AG09309 (cell line): ENCODE data around the gene CAPRIN1.
"Not testable (repeated sequence)": the region's sequence is repeated elsewhere in the genome, so short reads cannot be mapped to it uniquely, and the experiment has no call there.

Source experiments
- DNase-seq: peaks from one replicate; pipeline ENCODE4 v3.0.0-alpha.2; 2010; ENCODE audit warnings: low read depth
- H3K4me3 ChIP-seq: 2 replicates; pipeline ENCODE4 v1.5.1; 2011; ENCODE audit warnings: mild to moderate bottlenecking, low read depth, low read length, moderate library complexity; ENCODE audit not compliant: control insufficient read depth
- CTCF ChIP-seq: IDR thresholded peaks from 2 replicates; pipeline ENCODE4 v1.5.1; 2011; ENCODE audit warnings: mild to moderate bottlenecking, low read depth, low read length, inconsistent platforms; ENCODE audit not compliant: insufficient read depth, control insufficient read depth; ENCODE audit errors: missing control alignments

Gene CAPRIN1

GRCh38 chr11:34091825-34092224 is 40.3 kb downstream of the CAPRIN1 start:
- no peak for DNase-seq
- TF ChIP-seq CTCF = no peak

DNA sequence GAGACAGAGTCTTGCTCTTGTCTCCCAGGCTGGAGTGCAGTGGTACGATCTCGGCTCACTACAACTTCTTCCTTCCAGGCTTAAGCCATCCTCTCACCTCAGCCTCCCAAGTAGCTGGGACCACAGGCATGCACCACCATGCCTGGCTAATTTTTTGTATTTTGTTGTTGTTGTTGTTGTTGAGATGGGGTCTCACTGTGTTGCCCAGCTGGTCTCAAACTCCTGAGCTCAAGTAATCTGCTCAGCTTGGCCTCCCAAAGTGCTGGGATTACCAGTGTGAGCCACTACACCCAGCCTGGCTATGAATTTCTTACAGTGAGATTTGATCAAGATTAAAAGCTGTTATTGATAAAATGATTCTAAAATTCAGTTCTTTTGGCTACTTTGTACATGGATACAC is 43.4 kb downstream of the CAPRIN1 start:
- not testable (repeated sequence) for H3K4me3 ChIP-seq, DNase-seq

More at GRCh38 chr11:34091825-34092224, 40.3 kb downstream of the CAPRIN1 start:
- H3K4me3 ChIP-seq = no peak overlapping the region

GRCh38 chr11:34098813-34099212 is 47.3 kb downstream of the CAPRIN1 start:
- no peak for DNase-seq
- no peak for TF ChIP-seq CTCF
- no peak overlapping the region for H3K4me3 ChIP-seq

DNA sequence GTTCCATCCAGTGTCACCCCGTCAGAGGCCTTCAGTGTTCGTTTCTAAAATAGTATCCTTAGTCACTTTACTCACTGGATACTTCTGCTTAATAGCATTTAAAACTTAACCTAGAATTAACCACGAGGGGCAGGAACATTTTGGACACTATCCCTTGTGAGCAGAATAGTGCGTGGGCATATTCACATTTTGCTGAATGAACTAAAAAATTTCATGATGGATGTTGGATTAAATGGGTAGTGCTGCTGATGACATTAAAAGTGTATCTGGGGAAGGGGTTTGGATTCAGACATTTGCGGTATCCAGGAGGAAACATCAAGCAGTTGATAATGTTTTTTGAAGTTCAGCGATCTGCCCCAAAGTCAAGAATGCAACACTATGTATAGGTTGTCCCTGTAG is 53.1 kb downstream of the CAPRIN1 start:
- DNase-seq = no peak
- no peak for TF ChIP-seq CTCF
- H3K4me3 ChIP-seq = peak overlapping the region; percentile 98

- peak within 1 kb of the TSS; percentile 98 for H3K4me3 ChIP-seq
- TF ChIP-seq CTCF = no peak
- peak; percentile 96 for DNase-seq
These were observed 53.8 kb downstream of the CAPRIN1 start, which contains the start of gene NAT10 for GRCh38 chr11:34105079-34105956. Gene NAT10, plus strand, starts transcription at chr11:34105629. Its CDS starts 2,597 bp downstream, at chr11:34108226.

- no peak for DNase-seq
- TF ChIP-seq CTCF = no peak
- H3K4me3 ChIP-seq = peak overlapping the region; percentile 98
These were observed 54.5 kb downstream of the CAPRIN1 start for GRCh38 chr11:34105957-34106504.

DNA sequence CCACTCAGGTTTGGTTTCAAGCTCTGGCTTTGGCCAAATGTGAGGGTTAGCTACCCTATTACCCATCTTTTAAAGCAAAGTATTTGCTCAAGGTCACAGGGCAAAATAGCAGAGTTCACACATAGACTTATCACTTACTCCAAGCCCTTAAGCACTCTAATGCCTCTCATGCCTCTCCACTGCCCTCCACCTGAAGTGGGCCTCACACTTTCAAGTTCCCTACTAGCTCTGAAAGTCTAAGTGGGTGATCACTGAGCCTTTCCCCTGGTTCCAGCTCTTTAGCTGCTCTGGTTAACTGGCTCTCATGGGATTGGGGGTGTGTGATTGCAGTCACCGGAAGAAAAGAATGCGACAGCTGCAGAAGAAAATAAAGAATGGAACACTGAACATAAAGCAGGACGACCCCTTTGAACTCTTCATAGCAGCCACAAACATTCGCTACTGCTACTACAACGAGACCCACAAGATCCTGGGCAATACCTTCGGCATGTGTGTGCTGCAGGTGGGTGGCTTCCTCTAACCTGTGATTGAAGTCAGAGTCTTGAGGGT is 60.3 kb downstream of the CAPRIN1 start:
- TF ChIP-seq CTCF = no peak
- no peak for DNase-seq
- no peak overlapping the region for H3K4me3 ChIP-seq
